ENCODE results near the gene ILF2.

Gene ILF2

GRCh38 chr1:153613406-153613805 lies 57.4 kb downstream of the ILF2 start:
- in situ Hi-C loops (cut with MboI; ENCODE audit: low pct_unique_long_range_greater_than_20kb, low sequenced_read_pairs): no loop called here
- DNase-seq: no peak

- in situ Hi-C loops (cut with MboI; ENCODE audit: low pct_unique_long_range_greater_than_20kb, low sequenced_read_pairs): no loop called here
Measured at GRCh38 chr1:153612755-153613331, 58.0 kb downstream of the ILF2 start, which contains the start of gene S100A16. Gene S100A16, minus strand, starts transcription at chr1:153613137. Its CDS starts 4,986 bp downstream, at chr1:153608151.

GRCh38 chr1:153612111-153612754 lies 58.6 kb downstream of the ILF2 start:
- in situ Hi-C loops (cut with MboI; ENCODE audit: low pct_unique_long_range_greater_than_20kb, low sequenced_read_pairs): no loop called here

More at GRCh38 chr1:153612755-153613331, 58.0 kb downstream of the ILF2 start, which contains the start of gene S100A16:
- no peak for DNase-seq

More at GRCh38 chr1:153612111-153612754, 58.6 kb downstream of the ILF2 start:
- no peak for DNase-seq
